OCI-LY3 (cell line): Measurements from ENCODE around the gene KHNYN.

Experiments used
- H2AFZ ChIP-seq: fragments of 200-600, 300-600 bp; shearing (Covaris generic); 2 replicates; pipeline ENCODE4 v1.6.0; 2014; ENCODE audit warnings: antibody characterized with exemption, low read depth, low read length
- H3K27ac ChIP-seq: fragments of 200-600, 300-600 bp; sonication (generic); 2 replicates; pipeline ENCODE4 v1.5.1; 2014; ENCODE audit warnings: mild to moderate bottlenecking, low read length, moderate library complexity, mixed read lengths
- H3K27me3 ChIP-seq: fragments of 200-600, 300-600 bp; sonication (generic); 2 replicates; pipeline ENCODE4 v1.6.1; 2014; ENCODE audit warnings: low read depth, low read length, mixed read lengths
- H3K36me3 ChIP-seq: fragments of 200-600, 300-600 bp; sonication (generic); replicated peaks from 2 replicates; pipeline ENCODE3; 2014; ENCODE audit warnings: low read depth, low read length, mixed read lengths
- H3K4me1 ChIP-seq: fragments of 300-600, 200-600 bp; sonication (generic); 2 replicates; pipeline ENCODE4 v1.6.1; 2014; ENCODE audit warnings: low read length, mixed read lengths
- H3K4me2 ChIP-seq: fragments of 200-600, 300-600 bp; sonication (generic); 2 replicates; pipeline ENCODE4 v1.6.1; 2014; ENCODE audit warnings: low read length, mixed read lengths
- H3K4me3 ChIP-seq: fragments of 300-600, 200-600 bp; sonication (generic); 2 replicates; pipeline ENCODE4 v1.5.1; 2014; ENCODE audit warnings: antibody characterized with exemption, mild to moderate bottlenecking, low read length, moderate library complexity
- H3K79me2 ChIP-seq: fragments of 300-600, 200-600 bp; shearing (Covaris generic); 2 replicates; pipeline ENCODE4 v1.6.1; 2014; ENCODE audit warnings: mild to moderate bottlenecking, low read length, mixed read lengths
- H3K9ac ChIP-seq: fragments of 300-600, 200-600 bp; shearing (Covaris generic); 2 replicates; pipeline ENCODE4 v1.6.0; 2014; ENCODE audit warnings: mild to moderate bottlenecking, low read length, moderate library complexity
- H3K9me3 ChIP-seq: fragments of 200-600, 300-600 bp; shearing (Covaris generic); 2 replicates; pipeline ENCODE4 v1.6.1; 2014; ENCODE audit warnings: low read length, mixed read lengths; ENCODE audit not compliant: insufficient read depth
- H4K20me1 ChIP-seq: fragments of 200-600, 300-600 bp; sonication (generic); 2 replicates; pipeline ENCODE4 v1.6.1; 2016; ENCODE audit warnings: low read length, mixed read lengths; ENCODE audit not compliant: insufficient read depth
- CTCF ChIP-seq: fragments of 200-600, 300-600 bp; sonication (generic); IDR thresholded peaks from 2 replicates; pipeline ENCODE4 v1.5.1; 2014; ENCODE audit warnings: antibody characterized with exemption, low read length, low read depth
- EZH2phosphoT487 ChIP-seq: fragments of 200-600 bp; shearing (Covaris generic); IDR thresholded peaks from 2 replicates; pipeline ENCODE4 v1.6.1; 2018; ENCODE audit warnings: antibody characterized with exemption, mixed run types, low read depth

Gene KHNYN

GRCh38 chr14:24414077-24414476 is 15.7 kb upstream of the KHNYN start:
- no peak overlapping the region for H3K4me2 ChIP-seq
- H4K20me1 ChIP-seq, result no peaks in the 10 kb centered on the region
- no peaks in the 10 kb centered on the region for H3K79me2 ChIP-seq
- no peaks in the 10 kb centered on the region for H3K36me3 ChIP-seq
- H3K27ac ChIP-seq, result no peak overlapping the region
- no peaks in the 10 kb centered on the region for H3K4me1 ChIP-seq
- H3K9ac ChIP-seq, result no peak overlapping the region
- peaks cover 8% of the 10 kb centered on the region for H3K27me3 ChIP-seq
- no peak overlapping the region for H3K4me3 ChIP-seq
- TF ChIP-seq EZH2phosphoT487, result no peak
- no peak overlapping the region for H2AFZ ChIP-seq
- H3K9me3 ChIP-seq, result no peaks in the 10 kb centered on the region

GRCh38 chr14:24414732-24415420 is 14.9 kb upstream of the KHNYN start:
- Histone ChIP-seq H2AFZ (no peak overlapping the region), H3K79me2 (no peaks in the 10 kb centered on the region), H3K4me3 (no peak overlapping the region), H3K9ac (no peak overlapping the region), H3K4me2 (no peak overlapping the region), H3K9me3 (no peaks in the 10 kb centered on the region), H3K27me3 (peaks cover 3% of the 10 kb centered on the region), H3K4me1 (no peaks in the 10 kb centered on the region), H3K27ac (no peak overlapping the region), H4K20me1 (no peaks in the 10 kb centered on the region), H3K36me3 (no peaks in the 10 kb centered on the region)
- TF ChIP-seq CTCF (no peak), EZH2phosphoT487 (no peak)

- Histone ChIP-seq H3K4me1 (no peaks in the 10 kb centered on the region), H3K27ac (no peak overlapping the region), H3K27me3 (no peaks in the 10 kb centered on the region), H3K9me3 (no peaks in the 10 kb centered on the region), H2AFZ (no peak overlapping the region), H3K79me2 (no peaks in the 10 kb centered on the region), H3K9ac (no peak overlapping the region), H3K4me3 (no peak overlapping the region), H3K4me2 (no peak overlapping the region), H3K36me3 (no peaks in the 10 kb centered on the region), H4K20me1 (no peaks in the 10 kb centered on the region)
- TF ChIP-seq EZH2phosphoT487 (no peak), CTCF (no peak)
Measured at GRCh38 chr14:24415421-24416253, 14.1 kb upstream of the KHNYN start.

- Histone ChIP-seq H3K9me3 (no peaks in the 10 kb centered on the region), H3K79me2 (no peaks in the 10 kb centered on the region), H3K27ac (no peak overlapping the region), H3K4me1 (no peaks in the 10 kb centered on the region), H3K9ac (no peak overlapping the region), H3K27me3 (no peaks in the 10 kb centered on the region), H4K20me1 (no peaks in the 10 kb centered on the region), H2AFZ (no peak overlapping the region), H3K4me3 (no peak overlapping the region), H3K4me2 (no peak overlapping the region), H3K36me3 (no peaks in the 10 kb centered on the region)
- TF ChIP-seq CTCF (no peak), EZH2phosphoT487 (no peak)
Measured at GRCh38 chr14:24416254-24416931, 13.4 kb upstream of the KHNYN start.
